Uterus (tissue), 4 donors: Measurements from ENCODE around the gene PARD6B. TPM values are rescaled to one million over a fixed set of nuclear protein-coding genes. Genes with fewer than 3 reads are reported as not detected.
"Not testable (repeated sequence)": the region's sequence is repeated elsewhere in the genome, so short reads cannot be mapped to it uniquely, and the experiment has no call there.

ENCODE experiments used
- DNase-seq, 2 donors: peaks; one replicate each; pipeline ENCODE4 v3.0.0-alpha.2; 2019 to 2020
- H3K27ac ChIP-seq, 2 donors: fragments of 200-600 bp; sonication (generic); 1 replicate in 1 of 2; 2 replicates in 1 of 2; pipeline ENCODE4 v1.5.1; 2016 to 2018
- H3K27me3 ChIP-seq, 2 donors: fragments of 200-600 bp; sonication (generic); one replicate each; pipeline ENCODE4 v1.5.1; 2018 to 2019; ENCODE audit warnings: control low read depth in 1 of 2
- H3K36me3 ChIP-seq, 2 donors: fragments of 200-600 bp; sonication (generic); one replicate each; pipeline ENCODE4 v1.5.1; 2019; ENCODE audit warnings: control low read depth in 1 of 2
- H3K4me1 ChIP-seq, 2 donors: fragments of 200-600 bp; sonication (generic); one replicate each; pipeline ENCODE4 v1.5.1; 2018 to 2019; ENCODE audit warnings: control low read depth in 1 of 2
- H3K4me3 ChIP-seq, 2 donors: fragments of 200-600 bp; sonication (generic); 1 replicate in 1 of 2; 2 replicates in 1 of 2; pipeline ENCODE4 v1.5.1; 2018 to 2019; ENCODE audit warnings: mild to moderate bottlenecking in 1 of 2
- H3K9me3 ChIP-seq, 2 donors: fragments of 200-600 bp; sonication (generic); one replicate each; pipeline ENCODE4 v1.5.1; 2019; ENCODE audit warnings: control low read depth in 1 of 2
- POLR2A ChIP-seq, 2 donors: fragments of 450-650 bp; IDR thresholded peaks; one replicate each; pipeline ENCODE4 v1.6.1; 2016; ENCODE audit warnings: antibody characterized with exemption in 2 of 2, mild to moderate bottlenecking in 1 of 2, moderate library complexity in 1 of 2
- intact Hi-C: fragments of 100-400 bp; cut with DNase I; formaldehyde crosslinking; loops from one replicate; pipeline ENCODE4 v1.15.1; 2023; ENCODE audit warnings: low total_unique reads
- total RNA-seq, 4 donors: library from RNA; depleted of rRNA in 3 of 4; stranded (reverse); fragments of >200 nt in 3 of 4; gene quantifications; one replicate each; pipeline versions ENCODE4 v1.1.0 to v1.2.4, GENCODE V29; 2014 to 2023
- TF ChIP-seq, protein P1 (sequence below), 4 experiments: fragments of 200-600 bp in 2 of 4; fragments of 450-650 bp in 2 of 4; sonication (generic) in 2 of 4; IDR thresholded peaks; one replicate each; pipeline ENCODE4 v1.5.1; 2016 to 2019; ENCODE audit warnings: antibody characterized with exemption in 4 of 4, mild to moderate bottlenecking in 2 of 4, moderate library complexity in 1 of 4
- donor health status: DM: yes; HTN: yes; CAD: no.

The PARD6B gene
- total RNA-seq, 4 donors from 2014 or later, result 2.0 to 13.2 (median 7.8) TPM

DNA sequence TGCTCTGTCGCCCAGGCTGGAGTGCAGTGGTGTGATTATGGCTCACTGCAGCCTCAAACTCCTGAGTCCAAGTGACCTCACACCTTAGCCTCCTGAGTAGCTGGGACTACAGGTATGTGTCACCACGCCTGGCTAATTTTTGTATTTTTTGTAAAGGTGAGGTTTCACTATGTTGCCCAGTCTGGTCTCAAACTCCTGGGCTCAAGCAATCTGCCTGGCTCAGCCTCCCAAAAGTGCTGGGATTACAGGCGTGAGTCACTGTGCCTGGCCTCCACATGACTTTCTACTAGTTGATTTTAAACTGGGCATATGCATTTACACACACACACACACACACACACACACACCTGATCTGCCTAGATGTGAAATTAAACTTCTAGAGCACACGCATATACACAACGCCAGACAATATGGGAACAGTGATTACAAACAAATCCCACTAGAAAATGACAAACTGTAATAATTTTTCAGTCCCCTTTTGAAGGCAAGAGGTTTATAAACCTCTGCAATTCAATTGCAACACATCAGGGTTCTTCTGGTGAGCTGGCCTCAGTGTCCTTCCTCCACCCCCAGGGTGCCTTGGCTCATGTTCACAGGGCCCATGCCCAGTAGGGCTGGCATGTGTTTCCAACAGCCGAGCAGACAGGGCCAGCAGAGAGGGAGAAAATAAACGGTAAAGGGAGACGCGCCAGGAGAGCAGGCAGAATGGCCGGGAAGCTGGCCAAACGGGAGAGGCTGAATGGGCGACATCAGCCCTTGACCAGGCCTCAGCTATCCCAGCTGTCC, 31.2 kb downstream of the PARD6B start:
- DNase-seq, result peak; percentile 47 to 53
- TF ChIP-seq, protein P1, sequence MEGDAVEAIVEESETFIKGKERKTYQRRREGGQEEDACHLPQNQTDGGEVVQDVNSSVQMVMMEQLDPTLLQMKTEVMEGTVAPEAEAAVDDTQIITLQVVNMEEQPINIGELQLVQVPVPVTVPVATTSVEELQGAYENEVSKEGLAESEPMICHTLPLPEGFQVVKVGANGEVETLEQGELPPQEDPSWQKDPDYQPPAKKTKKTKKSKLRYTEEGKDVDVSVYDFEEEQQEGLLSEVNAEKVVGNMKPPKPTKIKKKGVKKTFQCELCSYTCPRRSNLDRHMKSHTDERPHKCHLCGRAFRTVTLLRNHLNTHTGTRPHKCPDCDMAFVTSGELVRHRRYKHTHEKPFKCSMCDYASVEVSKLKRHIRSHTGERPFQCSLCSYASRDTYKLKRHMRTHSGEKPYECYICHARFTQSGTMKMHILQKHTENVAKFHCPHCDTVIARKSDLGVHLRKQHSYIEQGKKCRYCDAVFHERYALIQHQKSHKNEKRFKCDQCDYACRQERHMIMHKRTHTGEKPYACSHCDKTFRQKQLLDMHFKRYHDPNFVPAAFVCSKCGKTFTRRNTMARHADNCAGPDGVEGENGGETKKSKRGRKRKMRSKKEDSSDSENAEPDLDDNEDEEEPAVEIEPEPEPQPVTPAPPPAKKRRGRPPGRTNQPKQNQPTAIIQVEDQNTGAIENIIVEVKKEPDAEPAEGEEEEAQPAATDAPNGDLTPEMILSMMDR (IDR thresholded peaks at IDR 0.05), result no peak
- TF ChIP-seq POLR2A (IDR thresholded peaks at IDR 0.05), result no peak
- intact Hi-C loops, result no loop called here

DNA sequence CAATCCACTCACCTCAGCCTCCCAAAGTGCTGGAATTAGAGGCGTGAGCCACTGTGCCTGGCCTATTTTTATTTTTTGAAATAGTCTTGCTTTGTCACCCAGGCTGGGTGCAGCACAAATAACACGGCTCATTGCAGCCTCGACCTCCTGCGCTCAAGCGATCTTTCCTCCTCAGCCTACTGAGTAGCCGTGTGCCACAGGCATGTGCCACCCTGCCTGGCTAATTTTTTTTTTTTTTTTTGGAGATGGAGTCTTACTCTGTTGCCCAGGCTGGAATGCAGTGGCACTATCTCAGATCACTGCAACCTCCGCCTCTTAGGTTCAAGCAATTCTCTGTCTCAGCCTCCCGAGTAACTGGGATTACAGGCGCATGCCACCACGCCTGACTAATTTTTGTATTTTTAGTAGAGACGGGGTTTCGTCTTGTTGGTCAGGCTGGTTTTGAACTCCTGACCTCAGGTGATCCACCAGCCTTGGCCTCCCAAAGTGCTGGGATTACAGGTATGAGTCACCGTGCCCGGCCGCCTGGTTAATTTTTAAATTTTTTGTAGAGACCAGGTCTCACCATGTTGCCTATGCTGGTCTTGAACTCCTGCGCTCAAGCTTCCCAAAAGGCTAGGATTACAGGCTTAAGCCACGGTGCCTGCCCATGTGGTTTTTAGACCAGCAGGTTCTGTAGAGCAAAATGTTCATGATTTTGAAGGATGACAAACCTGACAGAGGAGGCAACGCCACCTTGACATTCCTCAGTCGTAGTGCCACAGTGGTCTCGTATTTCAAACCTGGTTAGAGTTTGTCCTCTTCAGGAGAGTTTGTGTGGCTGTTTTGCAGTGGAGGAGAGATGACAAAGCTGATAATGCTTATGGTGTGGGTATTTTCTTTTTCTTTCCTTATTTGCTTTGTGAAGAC, 32.4 kb downstream of the PARD6B start:
- H3K36me3 ChIP-seq, intact Hi-C loops, H3K9me3 ChIP-seq, H3K27ac ChIP-seq, H3K27me3 ChIP-seq, H3K4me1 ChIP-seq, H3K4me3 ChIP-seq, DNase-seq: not testable (repeated sequence)

More for the DNA sequence above, 31.2 kb downstream of the PARD6B start:
- Histone ChIP-seq H3K9me3 (no peaks in the 10 kb centered on the region), H3K4me1 (no peaks in the 10 kb centered on the region), H3K27me3 (no peaks in the 10 kb centered on the region), H3K4me3 (no peak overlapping the region), H3K27ac (peak overlapping the region in 1 of 2 donors; percentile 32), H3K36me3 (no peaks in the 10 kb centered on the region)

DNA sequence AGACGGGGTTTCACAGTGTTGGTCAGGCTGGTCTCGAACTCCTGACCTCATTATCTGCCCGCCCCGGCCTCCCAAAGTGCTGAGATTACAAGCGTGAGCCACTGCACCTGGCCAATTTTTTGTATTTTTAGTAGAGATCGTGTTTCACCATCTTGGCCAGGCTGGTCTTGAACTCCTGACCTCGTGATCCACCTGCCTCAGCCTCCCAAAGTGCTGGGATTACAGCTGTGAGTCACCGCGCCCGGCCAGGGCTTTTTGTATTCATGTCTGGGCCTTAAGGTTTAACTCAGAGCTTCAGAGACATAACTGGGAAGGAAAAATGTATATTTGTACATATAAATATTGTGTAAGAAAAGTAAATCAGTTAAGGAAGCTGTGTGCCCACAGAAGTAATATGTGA, 33.9 kb downstream of the PARD6B start:
- H3K36me3 ChIP-seq, H3K4me3 ChIP-seq, intact Hi-C loops, H3K9me3 ChIP-seq, DNase-seq, H3K27me3 ChIP-seq, H3K27ac ChIP-seq, H3K4me1 ChIP-seq: not testable (repeated sequence)

DNA sequence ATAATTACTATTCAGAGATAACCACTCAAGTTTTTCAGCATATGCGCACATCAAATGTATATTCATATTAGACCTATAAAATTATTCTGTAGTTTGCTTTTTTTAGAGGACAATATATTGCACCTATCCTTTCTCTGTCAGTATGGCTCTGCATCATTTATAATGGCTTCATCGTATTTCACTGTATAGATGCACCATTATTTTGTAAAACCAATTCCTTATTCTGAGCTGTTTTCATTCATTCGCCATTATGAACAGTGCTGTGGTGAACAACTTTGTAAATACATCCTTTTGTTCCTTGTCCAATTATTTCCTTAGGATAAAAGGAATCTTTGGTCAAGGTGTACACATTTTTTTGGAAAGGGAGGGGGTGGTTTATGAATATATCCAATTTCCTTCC, 34.3 kb downstream of the PARD6B start:
- Histone ChIP-seq H3K9me3 (no peaks in the 10 kb centered on the region), H3K4me1 (no peaks in the 10 kb centered on the region), H3K27ac (no peak overlapping the region), H3K36me3 (no peaks in the 10 kb centered on the region), H3K4me3 (no peak overlapping the region), H3K27me3 (no peaks in the 10 kb centered on the region)
- no peak for DNase-seq
- intact Hi-C loops, result no loop called here
- TF ChIP-seq, protein P1 (IDR thresholded peaks at IDR 0.05), result no peak
- TF ChIP-seq POLR2A (IDR thresholded peaks at IDR 0.05), result no peak

DNA sequence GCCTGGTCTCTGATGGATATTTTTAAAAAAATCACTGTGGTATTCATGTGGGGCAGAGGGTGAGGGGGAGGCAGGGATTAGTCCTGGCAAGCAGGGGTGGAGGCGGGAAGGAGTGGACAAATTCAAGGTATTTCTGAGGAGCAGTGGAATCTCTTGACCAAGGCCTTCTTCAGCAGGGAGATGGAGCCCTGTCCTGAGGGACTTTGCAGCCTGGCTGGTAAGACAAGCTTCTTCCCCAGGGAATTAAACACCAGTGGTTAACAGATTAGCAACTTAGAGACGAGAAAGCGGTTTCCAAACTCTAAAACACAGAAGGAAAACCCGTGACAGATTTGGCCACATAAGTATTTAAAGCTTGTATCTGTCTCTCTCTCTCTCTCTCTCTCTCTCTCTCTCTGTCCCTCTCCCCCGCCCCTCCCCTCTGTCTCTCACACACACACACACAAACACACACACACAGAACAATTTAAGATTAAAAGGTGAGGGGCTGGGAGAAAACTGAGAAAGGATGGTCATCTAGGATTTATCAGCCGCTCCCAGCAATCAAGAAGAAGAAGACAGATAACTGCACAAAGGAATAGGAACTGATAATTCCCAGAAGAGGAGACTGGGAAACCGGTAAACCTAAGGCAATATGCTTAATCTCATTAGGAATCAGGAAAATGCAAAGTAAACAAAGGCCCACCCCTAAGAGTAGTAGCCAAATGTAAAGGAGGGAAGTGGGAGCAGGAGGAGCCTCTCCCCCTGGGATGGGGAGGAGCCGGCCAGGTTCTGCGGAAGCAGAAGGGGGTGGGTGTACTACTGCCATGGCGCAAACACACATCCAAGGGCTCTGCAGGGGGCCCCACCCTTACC, 35.8 kb downstream of the PARD6B start:
- H3K4me1 ChIP-seq, H3K27ac ChIP-seq, H3K27me3 ChIP-seq, H3K9me3 ChIP-seq, intact Hi-C loops, H3K4me3 ChIP-seq, H3K36me3 ChIP-seq: not testable (repeated sequence)
- peak in 1 of 2 donors; percentile 10 for DNase-seq

DNA sequence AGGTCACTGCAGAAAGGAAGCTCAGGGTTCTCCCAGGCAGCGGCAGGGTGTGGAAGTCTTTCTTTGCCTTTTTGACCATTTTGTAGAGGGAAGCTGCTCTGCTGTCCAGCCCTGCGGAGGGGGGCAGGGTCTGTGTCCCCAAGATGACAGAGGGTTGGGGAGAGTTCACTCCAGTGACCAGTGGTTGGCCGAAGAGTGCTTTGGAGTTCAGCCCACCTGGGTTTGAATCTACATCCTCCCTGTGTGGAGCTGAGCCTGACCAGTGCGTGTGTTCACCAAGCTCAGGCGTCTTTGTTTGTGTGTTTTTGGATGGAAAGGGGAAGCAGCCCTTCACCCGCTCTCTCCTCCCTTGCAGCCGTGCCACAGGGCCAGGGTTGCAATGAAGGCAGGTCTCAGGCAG, 37.6 kb downstream of the PARD6B start:
- H3K4me1 ChIP-seq, H3K36me3 ChIP-seq, H3K4me3 ChIP-seq, intact Hi-C loops, H3K27ac ChIP-seq, H3K9me3 ChIP-seq, H3K27me3 ChIP-seq, DNase-seq: not testable (repeated sequence)

DNA sequence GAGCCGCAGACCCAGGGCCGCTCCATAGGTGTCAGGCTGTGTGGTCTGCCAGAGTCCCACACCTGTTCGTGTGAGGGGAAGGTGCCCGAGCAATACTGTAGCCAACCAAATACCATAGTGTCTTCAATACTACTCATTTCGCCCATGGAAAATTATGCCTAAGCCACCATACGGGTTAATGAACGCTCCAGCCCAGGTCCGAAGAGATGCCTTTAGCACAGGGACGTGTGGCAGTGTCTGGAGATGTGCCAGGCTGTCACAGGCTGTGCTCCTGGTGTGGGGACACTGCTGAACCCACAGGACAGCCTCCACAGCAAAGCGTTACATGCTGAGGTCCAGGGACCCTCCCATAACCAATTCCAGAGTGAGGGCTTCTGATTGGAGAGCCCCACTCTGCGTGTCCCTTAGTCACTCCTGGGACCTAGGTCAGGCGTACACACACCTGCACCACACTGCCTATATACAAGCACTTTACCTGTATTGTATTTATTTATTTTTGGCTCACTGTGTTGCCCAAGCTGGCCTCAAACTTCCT, 38.2 kb downstream of the PARD6B start:
- H3K9me3 ChIP-seq, intact Hi-C loops, H3K27ac ChIP-seq, H3K4me1 ChIP-seq, H3K36me3 ChIP-seq, DNase-seq, H3K27me3 ChIP-seq, H3K4me3 ChIP-seq: not testable (repeated sequence)

DNA sequence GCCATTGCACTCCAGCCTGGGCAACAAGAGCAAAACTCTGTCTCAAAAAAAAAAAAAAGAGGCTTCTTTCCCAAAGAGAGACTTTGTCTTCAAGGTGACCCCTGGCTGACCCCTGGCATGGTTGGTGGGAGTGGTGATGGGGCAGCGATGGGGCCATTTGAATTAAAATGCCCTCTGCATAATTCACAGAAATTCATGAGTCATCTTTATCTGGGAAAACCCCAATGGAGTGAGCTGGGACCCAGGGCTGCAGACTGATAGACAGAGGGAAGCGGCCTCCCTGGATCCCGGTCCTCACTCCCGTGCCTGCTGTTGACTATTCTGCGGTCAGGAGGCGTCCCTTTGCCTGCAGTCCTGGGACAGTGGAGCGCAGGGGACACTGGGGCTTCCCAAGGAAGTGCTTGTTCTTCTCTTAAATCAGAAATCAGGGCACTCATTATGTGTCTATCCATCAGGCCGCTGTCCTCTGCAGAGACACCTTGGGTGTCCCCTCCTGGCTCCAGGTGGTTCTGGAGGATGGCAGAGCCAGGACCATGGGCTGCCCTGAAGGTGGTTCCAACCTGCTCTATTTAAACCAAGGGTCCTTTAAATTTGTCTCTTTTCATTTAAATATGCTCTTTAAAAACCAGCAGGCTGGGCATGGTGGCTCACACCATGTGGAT, 40.2 kb downstream of the PARD6B start:
- H3K36me3 ChIP-seq, H3K9me3 ChIP-seq, H3K4me3 ChIP-seq, H3K27me3 ChIP-seq, DNase-seq, H3K4me1 ChIP-seq, H3K27ac ChIP-seq, intact Hi-C loops: not testable (repeated sequence)
